Adipocyte (in vitro differentiated cells): Measurements from ENCODE around the gene AMPH.

Experiments
- DNase-seq: peaks from one replicate; pipeline ENCODE4 v3.0.0-alpha.2; 2015; ENCODE audit warnings: low read depth
- H3K27me3 ChIP-seq: replicated peaks from 2 replicates; pipeline ENCODE4 v1.7.0; 2013; ENCODE audit warnings: mild to moderate bottlenecking, low read length, moderate library complexity; ENCODE audit not compliant: control insufficient read depth, insufficient read depth
- H3K36me3 ChIP-seq: 2 replicates; pipeline ENCODE4 v1.7.0; 2013; ENCODE audit warnings: low read length, mild to moderate bottlenecking, moderate library complexity; ENCODE audit not compliant: control insufficient read depth, insufficient read depth, severe bottlenecking
- H3K4me1 ChIP-seq: 2 replicates; pipeline ENCODE4 v1.7.0; 2013; ENCODE audit warnings: mild to moderate bottlenecking, low read length, moderate library complexity; ENCODE audit not compliant: control insufficient read depth, insufficient read depth
- H3K4me3 ChIP-seq: 2 replicates; pipeline ENCODE4 v1.7.0; 2013; ENCODE audit warnings: mild to moderate bottlenecking, low read length, moderate library complexity
- H3K9ac ChIP-seq: 2 replicates; pipeline ENCODE4 v1.7.0; 2013; ENCODE audit warnings: mild to moderate bottlenecking, low read length, moderate library complexity
- H3K9me3 ChIP-seq: 2 replicates; pipeline ENCODE4 v1.7.0; 2013; ENCODE audit warnings: mild to moderate bottlenecking, low read length, moderate library complexity; ENCODE audit not compliant: control insufficient read depth

The AMPH gene

DNA sequence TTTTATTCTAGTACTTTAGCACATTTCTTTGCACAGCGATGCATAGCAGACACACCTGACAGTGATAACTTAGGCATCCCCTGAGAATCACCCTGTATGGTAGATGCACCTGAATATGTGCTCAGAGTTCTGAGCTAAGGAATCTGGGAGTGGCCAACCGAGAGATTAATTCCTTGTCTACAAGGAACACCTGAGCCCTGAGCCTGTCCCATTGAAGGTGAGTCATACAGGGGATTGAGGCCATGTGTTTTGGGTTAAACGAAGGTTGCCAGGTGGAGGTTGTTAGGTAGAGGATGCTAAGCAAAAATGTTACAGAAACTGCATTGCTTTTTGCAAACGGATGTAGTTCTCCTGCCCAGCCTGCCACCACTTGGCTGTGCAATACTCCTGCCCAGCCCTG is 128.9 kb downstream of the AMPH start:
- no peak overlapping the region for H3K9ac ChIP-seq
- H3K27me3 ChIP-seq: no peaks in the 10 kb centered on the region
- DNase-seq: no peak
- no peaks in the 10 kb centered on the region for H3K36me3 ChIP-seq
- H3K9me3 ChIP-seq: no peaks in the 10 kb centered on the region
- peaks cover 28% of the 10 kb centered on the region for H3K4me1 ChIP-seq
- H3K4me3 ChIP-seq: no peak overlapping the region

- H3K9me3 ChIP-seq: no peaks in the 10 kb centered on the region
- no peaks in the 10 kb centered on the region for H3K27me3 ChIP-seq
- no peak overlapping the region for H3K4me3 ChIP-seq
- no peak for DNase-seq
- no peak overlapping the region for H3K9ac ChIP-seq
- H3K36me3 ChIP-seq: peaks cover 5% of the 10 kb centered on the region
- no peaks in the 10 kb centered on the region for H3K4me1 ChIP-seq
These were observed 139.2 kb downstream of the AMPH start for GRCh38 chr7:38492010-38492409.

DNA sequence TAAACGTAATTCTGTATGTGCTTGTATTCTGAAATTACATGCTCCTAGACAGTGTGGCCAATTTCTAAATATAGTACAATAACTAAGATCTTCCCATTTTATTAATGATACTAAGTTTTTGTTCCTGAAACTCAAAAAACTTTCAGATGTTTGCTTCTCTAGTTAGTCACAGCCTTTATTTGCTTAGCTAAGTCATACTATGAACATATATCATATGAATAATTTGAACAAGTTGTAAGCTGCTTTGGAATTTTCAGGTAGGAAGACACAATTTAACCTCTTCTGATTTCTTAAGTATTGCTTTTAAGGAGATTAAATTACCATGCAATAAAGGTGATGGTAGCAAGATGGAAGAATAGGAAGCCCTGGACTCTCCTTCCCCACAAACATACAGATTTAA is 148.7 kb downstream of the AMPH start:
- H3K9ac ChIP-seq: no peak overlapping the region
- H3K4me1 ChIP-seq: peaks cover 15% of the 10 kb centered on the region
- H3K27me3 ChIP-seq: no peaks in the 10 kb centered on the region
- peaks cover 16% of the 10 kb centered on the region for H3K9me3 ChIP-seq
- no peak for DNase-seq
- no peak overlapping the region for H3K4me3 ChIP-seq
- peaks cover 5% of the 10 kb centered on the region for H3K36me3 ChIP-seq

DNA sequence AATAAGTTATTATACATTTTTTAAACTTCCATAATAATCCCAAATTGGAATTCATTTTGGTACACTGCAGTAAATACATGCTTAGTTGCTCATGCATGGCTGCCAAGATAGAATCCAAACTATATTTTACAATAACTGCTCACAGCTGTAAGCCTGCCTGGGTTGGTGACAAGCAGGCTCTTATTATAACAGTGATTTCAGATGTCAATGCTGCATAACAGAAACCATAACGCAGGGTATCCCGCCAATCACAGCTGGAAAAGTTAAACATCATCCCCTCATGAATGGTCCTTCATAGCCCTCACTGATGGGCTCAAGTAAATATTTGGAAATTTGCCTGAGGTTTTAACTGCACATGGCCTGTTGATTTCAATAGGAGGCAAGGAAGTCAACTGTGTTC is 149.8 kb downstream of the AMPH start:
- H3K4me1 ChIP-seq: peaks cover 17% of the 10 kb centered on the region
- peaks cover 5% of the 10 kb centered on the region for H3K36me3 ChIP-seq
- peaks cover 16% of the 10 kb centered on the region for H3K9me3 ChIP-seq
- H3K9ac ChIP-seq: no peak overlapping the region
- no peaks in the 10 kb centered on the region for H3K27me3 ChIP-seq
- no peak for DNase-seq
- H3K4me3 ChIP-seq: no peak overlapping the region

DNA sequence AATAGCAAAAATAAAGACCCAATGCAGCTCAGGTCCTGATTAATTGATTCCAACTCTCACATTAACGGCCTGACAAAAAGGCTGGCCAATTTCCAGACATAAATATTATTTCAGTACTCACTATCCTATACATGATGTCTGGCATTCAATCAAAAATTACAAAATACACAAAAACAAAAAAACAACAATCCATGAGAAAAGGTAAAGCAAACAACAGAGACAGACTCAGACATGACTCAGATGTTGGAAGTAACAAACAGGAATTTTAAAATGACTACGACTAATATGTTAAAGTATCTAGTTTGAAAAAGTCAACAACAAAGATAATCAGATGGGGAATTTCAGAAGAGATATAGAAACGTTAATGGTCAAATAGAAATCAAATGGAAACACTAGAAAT is 152.8 kb downstream of the AMPH start:
- Histone ChIP-seq H3K36me3 (peaks cover 19% of the 10 kb centered on the region), H3K27me3 (no peaks in the 10 kb centered on the region), H3K9ac (no peak overlapping the region), H3K4me3 (no peak overlapping the region), H3K9me3 (peaks cover 6% of the 10 kb centered on the region), H3K4me1 (peaks cover 17% of the 10 kb centered on the region)
- DNase-seq: peak; percentile 10

DNA sequence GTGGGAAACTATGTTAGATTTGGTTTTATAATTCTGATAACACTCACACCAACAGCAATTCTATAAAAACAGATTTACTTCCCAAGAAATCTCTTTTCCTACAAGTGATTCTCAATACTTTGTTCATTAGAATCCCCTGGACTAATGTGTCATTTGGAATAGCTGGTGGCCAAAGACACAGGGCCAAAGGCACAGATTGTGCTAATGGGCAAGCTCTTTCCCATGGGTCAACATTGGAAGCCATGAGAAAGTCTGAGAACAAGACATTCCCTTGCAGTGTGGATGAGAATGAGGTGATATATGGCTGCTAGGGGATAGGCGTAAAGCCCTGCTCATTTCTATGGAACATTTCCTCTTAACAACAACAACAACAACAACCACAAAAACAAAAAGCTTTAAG is 153.8 kb downstream of the AMPH start:
- Histone ChIP-seq H3K4me3 (no peak overlapping the region), H3K9me3 (no peaks in the 10 kb centered on the region), H3K27me3 (no peaks in the 10 kb centered on the region)

DNA sequence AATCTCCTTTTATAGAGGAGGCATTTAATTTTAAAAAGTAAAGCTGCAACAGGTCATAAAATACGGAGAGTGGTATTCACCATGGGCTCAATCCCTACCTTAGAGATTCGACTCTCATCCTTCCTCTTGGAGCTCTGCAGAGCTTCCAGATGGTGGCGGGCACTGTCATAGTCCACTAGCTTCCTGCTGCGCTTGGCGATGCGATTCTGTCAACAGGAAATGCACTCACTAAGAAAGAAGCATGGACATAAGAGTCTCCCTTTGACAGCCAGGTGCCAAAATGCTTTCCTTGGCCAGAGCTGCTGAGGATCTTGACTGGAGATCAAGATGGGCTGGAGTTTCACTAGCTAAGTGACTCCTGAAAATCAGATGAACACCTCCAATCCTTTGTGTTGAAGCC is 154.4 kb downstream of the AMPH start:
- H3K27me3 ChIP-seq: no peaks in the 10 kb centered on the region
- H3K4me1 ChIP-seq: peaks cover 17% of the 10 kb centered on the region
- no peak overlapping the region for H3K9ac ChIP-seq
- no peak for DNase-seq
- H3K36me3 ChIP-seq: peaks cover 14% of the 10 kb centered on the region
- H3K4me3 ChIP-seq: no peak overlapping the region
- H3K9me3 ChIP-seq: no peaks in the 10 kb centered on the region

More for the DNA sequence above, 153.8 kb downstream of the AMPH start:
- Histone ChIP-seq H3K36me3 (peaks cover 14% of the 10 kb centered on the region), H3K4me1 (peaks cover 17% of the 10 kb centered on the region), H3K9ac (no peak overlapping the region)
- DNase-seq: no peak

DNA sequence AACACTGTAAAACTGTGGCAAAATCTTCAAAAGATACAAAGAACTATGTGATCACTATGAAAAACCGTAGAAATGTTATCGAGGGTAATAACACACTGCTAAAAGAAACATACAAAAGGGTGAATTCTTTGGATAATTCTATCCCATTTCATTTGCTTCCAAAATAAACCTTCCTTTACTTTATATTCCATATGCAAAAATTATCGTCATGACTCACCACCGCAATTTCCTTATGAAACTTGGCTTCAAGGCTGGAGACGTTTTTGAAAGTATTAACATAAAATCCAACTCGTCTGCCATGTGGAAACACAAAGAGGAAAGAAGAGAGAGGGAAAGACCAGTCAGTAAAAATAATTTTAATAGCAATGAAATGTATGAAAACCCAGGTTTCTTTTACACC is 165.2 kb downstream of the AMPH start:
- H3K4me1 ChIP-seq: peaks cover 13% of the 10 kb centered on the region
- no peak overlapping the region for H3K9ac ChIP-seq
- peak; percentile 80 for DNase-seq
- H3K4me3 ChIP-seq: no peak overlapping the region
- no peaks in the 10 kb centered on the region for H3K36me3 ChIP-seq
- no peaks in the 10 kb centered on the region for H3K9me3 ChIP-seq
- no peaks in the 10 kb centered on the region for H3K27me3 ChIP-seq

DNA sequence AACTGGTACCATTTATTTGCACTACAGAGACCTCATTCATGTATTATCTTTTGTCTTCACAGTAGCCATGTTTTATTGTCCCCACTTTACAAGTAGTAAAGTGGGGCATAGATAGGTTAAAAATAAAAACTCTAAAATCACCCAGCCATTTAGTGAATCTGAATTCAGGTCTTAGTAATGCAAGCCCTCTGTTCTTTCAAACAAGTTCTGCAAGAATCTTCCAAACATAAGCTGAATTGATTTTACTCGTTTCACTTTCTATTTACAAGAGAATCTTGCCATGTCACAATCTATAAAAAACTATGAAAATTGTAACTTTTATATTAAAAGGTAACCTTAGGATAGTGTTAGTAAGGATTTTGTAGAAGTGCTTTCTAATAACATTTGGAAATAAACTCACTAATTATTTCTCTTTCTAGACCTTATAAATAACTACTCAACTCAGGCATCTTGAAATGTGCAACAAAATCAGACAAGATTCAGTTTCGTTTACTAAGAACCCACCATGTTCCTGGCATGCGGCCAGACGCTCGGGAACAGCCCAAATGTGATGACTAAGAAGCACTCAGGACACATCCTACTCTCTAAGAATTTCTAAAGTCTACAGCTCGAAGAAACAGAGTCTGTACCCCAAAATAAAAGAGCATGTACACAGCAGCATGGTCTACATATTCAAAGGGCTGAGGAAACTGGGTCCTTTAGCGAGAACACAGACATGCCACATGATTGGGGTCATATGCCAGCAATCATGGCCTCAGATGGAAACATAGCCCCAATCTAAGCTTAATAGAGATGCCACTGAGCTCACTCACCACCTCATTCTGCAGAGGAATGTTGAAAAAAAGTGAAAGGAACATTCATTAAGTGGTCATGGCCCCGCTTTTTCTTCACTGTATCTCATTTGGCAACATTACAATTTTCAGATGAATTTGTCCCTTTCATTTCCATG is 167.6 kb downstream of the AMPH start:
- Histone ChIP-seq H3K27me3 (no peaks in the 10 kb centered on the region), H3K9ac (no peak overlapping the region), H3K4me1 (peaks cover 13% of the 10 kb centered on the region), H3K9me3 (no peaks in the 10 kb centered on the region), H3K4me3 (peak overlapping the region; percentile 74), H3K36me3 (peaks cover 3% of the 10 kb centered on the region)
- DNase-seq: peak; percentile 49

DNA sequence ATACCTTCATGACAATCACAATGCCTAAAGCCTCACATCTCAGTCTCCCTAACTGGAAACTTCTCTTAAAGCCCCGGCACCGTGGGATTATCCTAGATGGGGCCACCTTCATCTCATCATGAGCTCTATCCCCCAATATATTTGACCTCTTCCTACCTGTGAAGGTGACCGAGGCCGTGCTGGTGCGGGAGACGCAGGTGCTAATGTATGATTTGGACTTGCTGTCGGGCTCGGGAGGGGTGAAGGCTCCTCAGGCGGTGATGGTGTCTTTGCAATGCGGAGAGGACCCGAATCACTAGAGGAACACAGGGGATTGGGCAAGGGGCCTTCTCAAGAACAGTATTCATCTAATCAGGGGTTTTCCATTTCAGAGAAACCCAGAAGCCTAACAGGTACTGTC is 168.4 kb downstream of the AMPH start:
- Histone ChIP-seq H3K27me3 (no peaks in the 10 kb centered on the region), H3K9me3 (no peaks in the 10 kb centered on the region), H3K36me3 (peaks cover 3% of the 10 kb centered on the region), H3K4me3 (peak overlapping the region; percentile 74), H3K9ac (no peak overlapping the region), H3K4me1 (peaks cover 13% of the 10 kb centered on the region)
- no peak for DNase-seq

DNA sequence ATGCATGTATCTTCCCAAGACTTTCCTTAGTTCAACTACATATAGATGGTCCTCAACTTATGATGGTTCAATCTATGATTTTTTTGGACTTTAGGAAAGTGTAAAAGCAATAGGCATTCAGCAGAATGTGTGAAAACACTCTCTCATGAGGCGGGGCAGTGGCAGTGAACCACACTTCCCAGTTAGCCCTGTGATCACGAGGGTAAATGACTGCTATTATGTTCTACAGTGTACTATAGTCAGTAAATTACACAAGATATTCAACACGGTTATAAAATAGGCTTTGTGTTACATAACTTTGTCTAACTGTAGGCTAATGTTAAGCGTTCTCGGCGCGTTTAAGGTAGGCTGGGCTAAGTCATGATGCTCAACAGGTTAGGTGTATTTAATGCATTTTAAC is 169.3 kb downstream of the AMPH start:
- H3K9me3 ChIP-seq: no peaks in the 10 kb centered on the region
- H3K27me3 ChIP-seq: no peaks in the 10 kb centered on the region
- no peak overlapping the region for H3K4me3 ChIP-seq
- H3K4me1 ChIP-seq: peaks cover 13% of the 10 kb centered on the region
- H3K36me3 ChIP-seq: peaks cover 3% of the 10 kb centered on the region
- no peak for DNase-seq
- no peak overlapping the region for H3K9ac ChIP-seq
